ENCODE results near the gene KAT2A.

DNA sequence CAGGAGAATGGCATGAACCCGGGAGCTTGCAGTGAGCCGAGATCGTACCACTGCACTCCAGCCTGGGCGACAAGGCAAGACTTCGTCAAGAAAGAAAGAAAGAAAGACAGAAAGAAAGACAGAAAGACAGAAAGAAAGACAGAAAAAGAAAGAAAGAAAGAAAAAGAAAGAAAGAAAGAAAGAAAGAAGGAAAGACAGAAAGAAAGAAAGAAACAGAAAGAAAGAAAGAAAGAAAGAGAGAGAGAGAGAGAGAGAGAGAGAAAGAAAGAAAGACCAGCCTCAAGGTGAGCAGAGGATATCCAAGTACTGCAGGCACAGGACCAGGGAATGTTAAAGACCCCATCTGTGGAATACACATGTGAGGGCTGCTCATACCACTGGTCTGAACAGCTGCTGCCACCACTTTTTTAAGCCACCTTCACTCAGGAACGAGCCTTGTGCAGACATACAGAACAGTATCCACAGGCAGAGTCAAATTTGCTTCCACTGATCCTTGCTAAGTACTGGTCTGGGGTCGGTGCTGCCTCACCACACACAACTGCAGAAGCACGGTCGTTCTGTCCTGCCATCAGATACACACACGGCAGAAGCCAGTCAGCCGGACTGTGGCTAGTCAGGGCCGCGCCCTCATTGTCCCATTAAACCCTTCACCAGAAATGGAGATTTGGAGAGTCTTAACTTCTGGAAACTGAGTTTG, 25.9 kb upstream of the KAT2A start:
- no peak for TF ChIP-seq POLR2AphosphoS5 (IDR thresholded peaks at IDR 0.05; ENCODE audit: low read depth, low read length)
- TF ChIP-seq TAF1 (IDR thresholded peaks at IDR 0.05; ENCODE audit: borderline replicate concordance, insufficient read depth, low read length), result no peak
- TF ChIP-seq SIN3A (IDR thresholded peaks at IDR 0.05; ENCODE audit: borderline replicate concordance, insufficient read depth, low read length), result no peak
- no peak for TF ChIP-seq FOXP2 (optimal IDR thresholded peaks at IDR 0.05; ENCODE audit: borderline replicate concordance, extremely low read depth, extremely low read length, insufficient read depth)
